KBM-7 (cell line): ENCODE data around the gene SLC38A6.
A peak's percentile ranks its signal among the peaks of the same experiment; 100 is the strongest.

Experiments used
- DNase-seq: peaks from one replicate; pipeline ENCODE4 v3.0.0-alpha.2; 2015
- in situ Hi-C: fragments of 300-500 bp; cut with MboI; formaldehyde crosslinking; loops from 2 replicates; pipeline ENCODE4 v1.14.3; 2020; ENCODE audit warnings: low sequenced_read_pairs, low pct_unique_long_range_greater_than_20kb, mixed read lengths

SLC38A6 gene

GRCh38 chr14:60974090-60974651, 6.9 kb upstream of the SLC38A6 start:
- in situ Hi-C loops = no loop called here
- no peak for DNase-seq

GRCh38 chr14:60975551-60975950, 5.5 kb upstream of the SLC38A6 start:
- DNase-seq = no peak
- in situ Hi-C loops = loop anchor here (25.0 kb wide), 1 partner anchor 338 kb away; the partner anchor contains the start of gene SIX1

GRCh38 chr14:60977847-60978246, 3.2 kb upstream of the SLC38A6 start:
- no peak for DNase-seq

DNA sequence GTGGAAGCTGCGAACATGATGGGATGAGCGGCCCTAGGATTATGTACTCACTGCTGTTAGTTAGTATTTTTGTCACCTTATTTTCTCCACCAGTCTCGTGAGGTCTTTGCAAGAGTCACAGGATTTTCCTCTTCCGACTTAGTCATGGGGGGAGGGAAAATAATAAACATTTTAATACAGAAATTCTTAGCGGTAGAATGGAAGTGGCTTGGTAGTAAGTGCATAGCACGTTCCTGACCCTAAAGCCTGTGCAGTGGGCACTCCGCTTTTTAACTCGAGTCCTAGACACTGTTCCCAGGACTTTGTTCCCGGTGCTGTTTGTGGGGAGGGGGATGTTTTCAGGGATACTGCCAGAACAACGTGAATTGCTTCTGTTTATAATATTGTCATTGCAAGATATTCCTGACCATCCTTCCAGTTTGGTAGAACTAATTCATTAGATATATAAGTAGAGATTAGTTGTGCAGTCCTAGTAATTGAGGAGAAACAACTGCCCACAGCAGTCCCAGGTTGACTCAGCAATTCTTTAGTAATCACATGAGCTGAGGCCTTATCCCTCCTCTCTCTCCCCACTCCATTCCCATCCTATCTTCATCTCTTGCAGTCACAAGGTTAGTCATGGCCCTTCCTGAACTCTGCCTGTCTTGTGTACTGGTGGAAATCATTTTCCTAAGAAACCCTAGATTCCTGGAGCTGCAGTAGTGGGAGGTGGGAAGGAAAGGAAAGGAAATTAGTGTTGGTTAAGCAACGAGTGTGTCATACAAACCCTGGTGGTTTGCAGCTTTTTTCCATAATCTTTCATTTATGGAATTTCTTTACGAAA, 799 bp downstream of the SLC38A6 start:
- peak; percentile 15 for DNase-seq
- in situ Hi-C loops = loop anchor here (25.0 kb wide), 1 partner anchor 345 kb away; the partner anchor contains the start of gene SIX1

More at GRCh38 chr14:60977847-60978246, 3.2 kb upstream of the SLC38A6 start:
- in situ Hi-C loops = loop anchor here (25.0 kb wide), 1 partner anchor 341 kb away; the partner anchor contains the start of gene SIX1

- no peak for DNase-seq
- in situ Hi-C loops = loop anchor here (25.0 kb wide), 1 partner anchor 347 kb away; the partner anchor contains the start of gene SIX1
Measured at GRCh38 chr14:60984196-60984595, 3.2 kb downstream of the SLC38A6 start.

DNA sequence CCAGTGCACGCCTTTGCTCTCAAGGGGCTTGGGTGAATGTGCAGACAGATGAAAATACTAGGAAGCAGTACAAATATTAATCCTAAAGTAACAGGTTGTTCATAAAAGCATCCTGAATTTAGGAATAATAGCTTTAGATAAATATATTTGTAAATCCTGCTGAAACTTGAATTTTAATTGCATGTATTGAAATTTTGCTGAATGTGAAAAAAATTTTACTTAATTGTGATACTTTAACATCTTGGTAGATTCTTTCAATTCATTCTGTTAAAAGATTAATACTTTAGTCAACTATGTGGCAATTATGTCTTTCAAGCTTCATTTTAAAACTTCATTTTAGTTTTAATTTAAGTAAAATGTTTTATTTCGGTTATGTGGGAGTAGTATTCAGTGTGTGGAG, 5.5 kb downstream of the SLC38A6 start:
- DNase-seq = no peak
- in situ Hi-C loops = loop anchor here (25.0 kb wide), 1 partner anchor 349 kb away; the partner anchor contains the start of gene SIX1

GRCh38 chr14:60989599-60989998, 8.6 kb downstream of the SLC38A6 start:
- in situ Hi-C loops = loop anchor here (25.0 kb wide), 1 partner anchor 352 kb away; the partner anchor contains the start of gene SIX1
- DNase-seq = peak; percentile 19

- in situ Hi-C loops = loop anchor here (25.0 kb wide), 1 partner anchor 361 kb away; the partner anchor contains the start of gene SIX1
Measured at GRCh38 chr14:60998617-60999016, 17.6 kb downstream of the SLC38A6 start.

GRCh38 chr14:60999536-60999935, 18.5 kb downstream of the SLC38A6 start:
- in situ Hi-C loops = loop anchor here (25.0 kb wide), 1 partner anchor 362 kb away; the partner anchor contains the start of gene SIX1
- DNase-seq = no peak

More at GRCh38 chr14:60998617-60999016, 17.6 kb downstream of the SLC38A6 start:
- no peak for DNase-seq

- in situ Hi-C loops = no loop called here
- no peak for DNase-seq
Measured at GRCh38 chr14:61003571-61003970, 22.5 kb downstream of the SLC38A6 start.

DNA sequence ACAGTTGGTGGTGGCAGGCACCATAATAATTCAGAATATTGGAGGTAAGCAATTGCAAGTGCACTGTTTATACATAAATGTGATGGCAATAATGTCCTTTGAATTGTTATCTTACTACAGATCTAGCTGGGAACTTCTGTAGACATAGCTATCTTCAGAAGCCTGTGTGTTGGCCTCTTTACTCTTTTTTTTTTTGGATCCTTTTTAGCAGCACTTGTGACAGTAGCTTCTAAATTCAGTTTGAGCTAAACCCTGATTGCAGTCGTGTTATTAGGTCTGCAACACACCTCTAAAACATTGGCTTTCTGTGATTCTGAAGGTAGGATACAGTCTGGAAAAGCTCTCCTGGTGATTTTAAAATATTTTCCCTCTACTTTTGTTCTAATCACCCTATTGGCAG, 38.5 kb downstream of the SLC38A6 start:
- in situ Hi-C loops = no loop called here

GRCh38 chr14:61025251-61026223, 44.5 kb downstream of the SLC38A6 start:
- peak; percentile 81 for DNase-seq
- in situ Hi-C loops = no loop called here

More for the DNA sequence above, 38.5 kb downstream of the SLC38A6 start:
- no peak for DNase-seq

DNA sequence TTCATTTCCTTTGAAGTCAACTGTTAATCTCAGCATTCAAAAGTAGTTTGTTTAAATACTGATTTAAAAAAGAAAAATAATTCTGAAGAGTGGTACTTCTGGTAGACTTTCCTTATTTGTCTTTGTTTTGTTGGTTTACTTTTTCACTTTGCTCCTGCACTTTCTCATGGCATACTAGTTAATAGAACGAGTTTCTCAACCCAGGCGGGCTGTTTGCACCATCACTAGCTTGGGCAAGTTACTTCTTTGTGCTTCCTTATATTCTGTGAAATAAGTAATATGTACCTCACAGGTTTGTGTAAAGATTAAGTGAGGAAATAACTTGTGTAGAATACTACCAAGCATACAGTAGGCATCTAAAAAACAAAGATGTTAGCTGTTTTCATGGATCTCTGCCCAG, 45.5 kb downstream of the SLC38A6 start:
- no peak for DNase-seq
- in situ Hi-C loops = no loop called here

DNA sequence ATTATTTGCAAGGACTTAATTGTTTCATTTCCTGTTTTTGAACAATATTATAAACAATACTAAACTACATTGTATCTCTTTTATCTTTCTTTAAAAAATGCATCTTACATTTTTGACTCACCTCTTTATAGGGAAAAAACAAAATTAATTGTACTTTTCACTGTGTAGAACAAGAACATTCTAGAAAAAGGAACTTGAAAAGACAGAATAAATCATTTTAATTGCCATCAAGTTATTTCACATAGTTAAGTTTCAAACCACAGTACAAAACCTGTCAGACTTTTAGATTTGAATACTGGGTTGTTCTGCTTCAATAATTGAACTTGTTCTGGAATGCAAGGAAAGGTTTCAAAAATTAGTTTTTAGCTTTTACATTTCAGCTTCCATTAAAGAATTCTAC, 50.0 kb downstream of the SLC38A6 start:
- no peak for DNase-seq
- in situ Hi-C loops = no loop called here

DNA sequence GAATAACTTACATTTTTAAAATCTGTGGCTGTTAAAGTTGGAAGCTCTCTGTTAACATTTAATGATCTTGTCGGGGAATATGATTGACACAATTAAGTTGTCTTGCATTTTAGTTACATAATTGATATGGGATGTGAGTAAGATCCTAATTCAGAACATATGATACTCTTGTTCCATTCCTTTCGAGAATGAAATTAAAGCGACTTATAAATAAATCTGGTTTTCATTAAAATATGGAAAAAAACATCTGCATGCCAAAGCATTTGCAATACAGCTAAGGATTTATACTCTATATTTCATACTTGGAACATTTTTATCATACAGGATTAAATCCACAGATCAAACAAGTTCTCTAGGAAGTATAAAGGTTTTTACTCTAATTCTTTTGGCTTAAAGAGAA, 52.0 kb downstream of the SLC38A6 start:
- DNase-seq = no peak
- in situ Hi-C loops = no loop called here

DNA sequence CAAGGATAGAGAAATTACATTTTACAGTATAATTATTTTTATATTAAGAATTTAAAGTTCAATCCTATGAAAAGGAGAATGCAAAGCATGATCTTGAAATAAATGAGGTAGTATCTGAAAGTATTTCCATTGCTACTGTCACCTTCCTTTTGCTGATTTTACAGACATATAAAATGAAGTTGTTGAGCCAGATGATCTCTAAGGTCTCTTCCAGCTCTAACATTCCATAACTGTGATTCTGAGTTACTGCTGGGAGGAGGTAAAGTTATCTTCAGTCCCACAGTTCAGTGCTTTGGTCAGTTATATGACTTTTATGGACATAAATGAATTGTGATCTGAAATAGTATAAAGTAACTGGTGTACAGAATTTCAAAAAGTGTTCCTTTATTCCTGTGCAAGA, 52.8 kb downstream of the SLC38A6 start:
- no peak for DNase-seq
- in situ Hi-C loops = no loop called here

DNA sequence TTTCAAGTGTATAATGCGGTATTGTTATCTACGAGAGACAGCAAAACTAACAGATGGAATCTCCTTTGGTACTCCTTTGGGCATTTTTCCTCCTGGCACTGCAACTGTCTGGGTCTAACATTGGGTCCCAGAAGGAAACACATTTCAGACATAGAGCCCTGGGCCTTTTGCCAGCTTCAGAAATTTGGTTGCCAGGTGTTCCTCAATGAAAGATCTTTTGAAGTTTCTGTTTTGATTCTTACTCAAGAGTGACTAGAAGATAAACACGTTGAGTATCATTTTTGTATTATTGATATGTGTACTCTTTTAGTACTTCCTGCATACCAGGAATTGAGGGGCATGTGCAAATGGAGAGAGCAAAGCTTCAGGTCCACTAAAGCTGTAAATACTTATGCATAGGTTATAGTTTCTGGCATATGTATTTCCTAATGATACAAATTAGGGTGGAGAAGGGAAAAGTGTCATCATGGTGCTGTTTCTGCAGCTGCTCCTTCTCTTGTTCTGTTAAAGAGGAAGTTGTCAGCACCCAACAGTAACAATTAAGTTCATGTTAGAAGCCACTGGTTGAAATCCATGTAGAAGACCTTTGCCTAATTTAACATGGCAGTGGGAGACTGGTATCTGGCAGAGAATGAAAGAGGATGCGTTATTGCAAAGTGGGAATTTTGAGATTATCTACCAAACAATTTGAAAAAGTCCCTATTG, 53.5 kb downstream of the SLC38A6 start:
- peak; percentile 37 for DNase-seq
- in situ Hi-C loops = no loop called here

GRCh38 chr14:61037215-61037614, 56.2 kb downstream of the SLC38A6 start:
- in situ Hi-C loops = no loop called here
- DNase-seq = no peak
